Muscle layer of colon (tissue), 2 donors: ENCODE results near the gene IGFN1.

ENCODE experiments used
- H3K27ac ChIP-seq: one replicate; pipeline ENCODE4 v1.7.0; 2013; ENCODE audit warnings: low read depth, mild to moderate bottlenecking, low read length, moderate library complexity
- H3K27me3 ChIP-seq, 2 donors: one replicate each; pipeline ENCODE4 v1.7.0; 2013; ENCODE audit warnings: low read length in 2 of 2, mild to moderate bottlenecking in 2 of 2; ENCODE audit not compliant: insufficient read depth in 2 of 2, control insufficient read depth in 1 of 2
- H3K36me3 ChIP-seq: one replicate; pipeline ENCODE4 v1.7.0; 2013; ENCODE audit warnings: mild to moderate bottlenecking, low read length; ENCODE audit not compliant: insufficient read depth
- H3K4me1 ChIP-seq: one replicate; pipeline ENCODE4 v1.7.0; 2013; ENCODE audit warnings: mild to moderate bottlenecking, low read length; ENCODE audit not compliant: insufficient read depth
- H3K4me3 ChIP-seq, 2 donors: one replicate each; pipeline ENCODE4 v1.7.0; 2013; ENCODE audit warnings: low read length in 2 of 2, low read depth in 1 of 2, mild to moderate bottlenecking in 1 of 2, moderate library complexity in 1 of 2
- H3K9ac ChIP-seq: one replicate; pipeline ENCODE4 v1.7.0; 2013; ENCODE audit warnings: low read length
- H3K9me3 ChIP-seq: one replicate; pipeline ENCODE4 v1.7.0; 2013; ENCODE audit warnings: mild to moderate bottlenecking, low read length
- donor health status: abdominal sarcoma.
- donor health status: Adenocarcinoma of cecum.

The IGFN1 gene

DNA sequence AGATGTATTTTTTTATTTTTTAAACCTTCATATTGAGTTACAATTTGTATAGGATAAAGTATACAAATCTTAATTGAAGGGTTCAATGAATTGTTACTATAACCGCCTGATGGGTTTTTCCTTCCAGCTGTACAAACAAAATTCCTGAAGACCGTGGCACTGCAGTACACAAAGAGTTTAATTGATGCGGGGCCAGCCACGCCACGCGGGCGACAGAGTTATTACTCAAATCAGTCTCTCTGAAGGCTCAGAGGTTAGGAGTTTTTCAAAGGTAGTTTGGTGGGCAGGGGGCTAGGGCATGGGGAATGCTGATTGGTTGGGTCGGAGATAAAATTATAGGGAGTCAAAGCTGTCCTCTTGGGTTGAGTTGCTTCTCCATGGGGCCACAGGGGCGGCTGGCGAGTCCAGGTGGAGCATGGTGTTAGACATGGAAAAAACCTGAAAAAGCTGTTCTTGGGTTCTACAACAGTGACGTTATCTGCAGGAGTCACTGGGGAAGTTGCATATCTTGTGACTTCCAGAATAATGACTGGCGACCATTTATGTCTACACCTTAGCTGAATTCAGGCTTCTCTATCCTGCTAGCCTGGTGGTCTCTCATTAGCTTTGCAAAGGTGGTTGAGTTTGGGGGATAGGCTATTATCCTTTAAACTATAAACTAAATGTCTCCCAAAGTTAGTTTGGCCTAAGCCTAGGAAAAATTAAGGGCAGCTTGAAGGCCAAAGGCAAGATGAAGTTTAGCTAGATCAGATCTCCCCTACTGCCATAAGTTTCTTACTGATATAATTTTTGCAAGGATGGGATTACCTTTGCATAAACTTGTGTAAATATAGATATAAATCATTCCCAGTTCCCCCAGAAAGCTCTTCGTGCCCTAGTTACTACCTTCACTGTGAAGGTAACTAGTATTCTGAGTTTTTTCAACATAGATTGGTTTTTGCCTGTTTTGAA, 23.3 kb upstream of the IGFN1 start:
- Histone ChIP-seq H3K4me1 (peaks cover 11% of the 10 kb centered on the region), H3K36me3 (no peaks in the 10 kb centered on the region), H3K4me3 (no peak overlapping the region), H3K9me3 (no peaks in the 10 kb centered on the region), H3K27me3 (no peaks in the 10 kb centered on the region), H3K27ac (no peak overlapping the region), H3K9ac (no peak overlapping the region)

DNA sequence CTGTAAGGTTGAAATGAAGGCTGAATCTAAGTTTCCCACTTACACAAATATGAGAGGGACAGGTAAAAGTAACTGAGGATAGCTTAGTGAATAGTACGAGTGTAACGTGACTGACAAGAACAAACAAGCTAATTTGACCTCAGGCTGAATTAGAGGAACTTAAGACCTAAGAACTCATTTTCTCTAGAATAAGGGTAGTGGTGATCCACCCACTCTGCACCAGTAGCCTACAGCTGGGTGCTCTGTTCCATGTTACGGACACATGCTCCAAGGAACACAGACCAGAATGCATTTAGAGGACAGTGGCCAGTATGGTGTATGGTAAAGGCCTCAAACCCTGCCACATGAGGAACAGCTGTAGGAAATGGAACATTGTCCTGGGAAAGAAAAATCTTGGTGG, 21.4 kb upstream of the IGFN1 start:
- Histone ChIP-seq H3K9ac (no peak overlapping the region), H3K27ac (no peak overlapping the region)

DNA sequence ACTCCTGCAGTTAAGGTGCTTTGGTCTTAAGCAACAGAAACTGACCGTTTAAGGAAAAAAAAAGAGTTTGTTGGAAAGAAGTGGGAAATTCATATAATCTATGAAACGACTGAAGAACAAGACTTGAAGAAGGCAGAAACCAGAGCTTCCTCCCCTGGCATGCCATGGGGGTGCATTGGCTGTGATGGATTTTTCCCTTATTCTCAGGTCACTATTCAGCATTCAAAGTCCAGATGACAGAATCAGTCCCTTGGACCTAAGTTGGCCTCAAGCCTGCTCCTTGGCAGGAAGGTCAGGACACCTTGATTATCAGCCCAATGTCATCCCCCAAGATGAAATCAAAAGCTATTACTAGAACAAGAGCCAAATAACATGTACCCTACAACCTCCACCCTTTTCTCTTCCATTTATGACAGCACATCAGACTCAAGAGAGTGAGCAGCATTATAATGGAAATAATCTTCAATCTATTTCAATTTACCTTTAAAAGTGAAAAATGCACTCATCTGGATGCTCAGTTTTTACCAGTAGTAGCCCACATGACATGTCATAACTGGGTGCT, 20.6 kb upstream of the IGFN1 start:
- Histone ChIP-seq H3K9me3 (no peaks in the 10 kb centered on the region), H3K4me3 (peak overlapping the region; percentile 43 to 74), H3K9ac (no peak overlapping the region), H3K4me1 (peaks cover 6% of the 10 kb centered on the region), H3K27ac (peak overlapping the region; percentile 57), H3K27me3 (no peaks in the 10 kb centered on the region), H3K36me3 (no peaks in the 10 kb centered on the region)

More for the DNA sequence above, 21.4 kb upstream of the IGFN1 start:
- H3K36me3 ChIP-seq = no peaks in the 10 kb centered on the region
- no peaks in the 10 kb centered on the region for H3K27me3 ChIP-seq
- H3K9me3 ChIP-seq = no peaks in the 10 kb centered on the region
- H3K4me3 ChIP-seq = no peak overlapping the region
- peaks cover 6% of the 10 kb centered on the region for H3K4me1 ChIP-seq

DNA sequence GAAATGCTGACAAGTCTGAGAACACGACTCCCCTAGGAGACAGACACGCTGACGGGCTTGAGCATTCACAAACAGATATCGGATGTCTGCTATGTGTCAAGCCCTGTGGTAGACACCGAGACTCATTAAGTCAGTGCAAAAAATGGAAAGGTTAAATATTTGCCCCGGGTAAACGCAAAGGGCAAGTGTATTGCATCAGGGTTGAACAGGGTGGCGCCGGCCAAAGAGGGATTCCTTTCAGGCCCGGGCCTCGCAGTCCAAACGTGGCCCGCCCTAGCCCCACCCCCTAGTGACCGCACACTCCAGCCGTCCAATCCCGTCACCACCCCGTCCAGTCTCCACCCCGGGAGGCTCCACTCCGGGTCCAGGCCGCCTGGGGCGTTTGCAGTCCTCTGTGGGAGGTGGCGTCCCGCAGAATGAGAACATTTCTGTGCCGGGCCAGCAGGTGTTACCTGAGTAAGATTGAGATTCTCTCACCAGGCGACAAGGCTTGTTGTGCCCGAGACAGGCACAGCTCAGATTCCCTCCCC, 20.0 kb upstream of the IGFN1 start:
- Histone ChIP-seq H3K27ac (peak overlapping the region; percentile 57), H3K9me3 (no peaks in the 10 kb centered on the region), H3K36me3 (no peaks in the 10 kb centered on the region), H3K4me3 (peak overlapping the region; percentile 43 to 74), H3K27me3 (no peaks in the 10 kb centered on the region), H3K9ac (peak overlapping the region; percentile 72), H3K4me1 (peaks cover 6% of the 10 kb centered on the region)

DNA sequence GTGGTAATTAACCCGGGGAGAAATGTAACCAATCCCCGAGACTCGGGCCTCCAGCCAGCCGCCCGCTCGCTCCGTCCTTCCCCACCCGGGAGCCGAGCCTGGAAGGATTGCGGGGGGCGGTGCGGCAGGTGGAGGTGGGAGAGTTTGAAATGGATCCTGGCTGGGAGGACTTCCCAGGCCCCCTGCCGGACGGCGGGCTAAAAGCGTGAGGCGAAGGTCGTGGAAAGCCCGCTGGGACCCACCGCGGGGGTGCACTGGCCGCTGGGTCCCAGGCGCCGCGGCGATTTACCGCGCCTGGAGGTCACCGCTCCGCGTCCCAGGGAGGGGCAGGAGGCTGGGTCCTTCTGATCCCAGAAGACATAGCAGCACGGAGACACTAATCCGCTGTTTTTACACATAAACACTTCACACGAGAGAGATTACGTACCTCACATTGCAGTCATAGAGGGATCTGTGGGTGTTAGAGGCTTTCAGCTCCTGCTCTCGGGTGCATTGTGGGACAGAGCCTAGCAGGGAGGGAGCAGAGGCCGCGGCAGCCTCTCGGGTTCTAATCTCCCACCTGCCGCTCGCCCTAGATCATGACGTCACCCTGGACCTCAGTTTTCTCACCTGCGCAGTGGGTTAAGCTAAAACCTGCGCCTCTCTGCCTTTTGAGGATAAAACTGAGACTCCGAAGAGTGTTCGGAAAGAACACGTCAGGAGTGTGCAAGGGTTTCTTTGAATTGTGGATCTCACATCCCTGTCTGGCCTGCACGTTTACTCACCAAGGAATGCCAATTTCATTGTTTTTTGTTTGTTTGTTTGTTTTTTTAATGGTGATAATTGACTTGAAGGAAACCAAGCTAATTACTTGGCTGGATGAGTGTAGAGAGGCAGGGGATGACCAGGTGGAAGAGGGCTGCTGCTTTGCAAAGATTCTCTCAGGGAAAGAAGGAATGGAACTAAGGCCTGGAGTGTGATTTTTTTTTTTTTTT, 19.3 kb upstream of the IGFN1 start:
- H3K4me1 ChIP-seq = peaks cover 6% of the 10 kb centered on the region
- peak overlapping the region; percentile 72 for H3K9ac ChIP-seq
- H3K9me3 ChIP-seq = no peaks in the 10 kb centered on the region
- peak overlapping the region; percentile 43 to 74 for H3K4me3 ChIP-seq
- peak overlapping the region; percentile 57 for H3K27ac ChIP-seq
- no peaks in the 10 kb centered on the region for H3K36me3 ChIP-seq
- H3K27me3 ChIP-seq = no peaks in the 10 kb centered on the region

DNA sequence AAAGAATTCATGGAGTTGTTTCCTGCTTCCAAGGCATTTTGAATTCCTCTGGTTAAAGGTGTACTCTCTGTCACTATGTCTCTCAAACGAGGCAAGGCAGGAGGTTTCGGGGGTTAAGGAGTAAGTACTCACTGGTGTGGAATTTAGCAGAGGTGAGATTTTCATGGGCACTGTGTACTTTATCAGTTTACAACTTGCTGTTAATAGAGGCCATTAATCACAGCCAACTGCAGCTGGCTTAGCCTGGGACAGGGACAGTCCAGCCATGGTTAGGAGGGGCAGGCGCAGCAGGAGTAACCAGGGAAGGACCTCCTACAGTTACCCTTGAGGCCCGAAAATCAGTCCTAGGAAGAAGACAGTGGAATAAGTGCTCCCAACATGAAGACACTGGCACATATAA, 18.3 kb upstream of the IGFN1 start:
- H3K27ac ChIP-seq = no peak overlapping the region

DNA sequence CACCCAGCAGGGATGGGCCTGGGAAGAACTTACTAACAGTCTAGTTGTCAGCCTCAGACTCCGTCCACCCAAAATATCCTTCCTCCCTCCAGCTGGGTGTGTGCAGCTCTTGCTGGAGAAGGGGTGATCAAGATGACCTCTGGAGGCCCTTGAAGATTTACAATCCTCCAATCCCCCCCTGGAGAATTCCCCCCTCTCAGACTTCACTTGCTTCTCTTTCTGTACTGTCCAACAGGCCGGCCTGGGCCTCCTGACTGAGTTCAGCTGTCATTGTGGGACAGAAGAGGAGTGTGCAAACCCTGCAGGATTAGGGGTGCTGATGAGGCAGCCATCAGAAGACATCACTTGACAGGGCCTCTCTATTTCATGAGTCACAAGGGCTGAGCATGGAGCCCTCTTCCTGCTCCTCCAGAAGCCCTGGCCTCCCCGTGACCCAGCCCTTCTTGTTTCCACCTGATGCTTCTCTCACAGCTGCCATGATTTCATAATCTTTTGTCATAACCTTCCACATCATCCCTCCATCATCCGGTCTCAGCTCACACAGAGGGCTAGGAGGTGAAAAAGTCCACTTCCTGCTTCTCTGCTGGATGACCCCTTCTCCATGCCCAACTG, 17.5 kb upstream of the IGFN1 start:
- Histone ChIP-seq H3K27ac (no peak overlapping the region), H3K9ac (no peak overlapping the region), H3K4me1 (peaks cover 6% of the 10 kb centered on the region), H3K36me3 (no peaks in the 10 kb centered on the region), H3K27me3 (no peaks in the 10 kb centered on the region), H3K4me3 (no peak overlapping the region), H3K9me3 (no peaks in the 10 kb centered on the region)

More for the DNA sequence above, 18.3 kb upstream of the IGFN1 start:
- no peak overlapping the region for H3K9ac ChIP-seq
- no peaks in the 10 kb centered on the region for H3K27me3 ChIP-seq
- no peaks in the 10 kb centered on the region for H3K9me3 ChIP-seq
- H3K4me3 ChIP-seq = no peak overlapping the region
- H3K36me3 ChIP-seq = no peaks in the 10 kb centered on the region
- H3K4me1 ChIP-seq = peaks cover 6% of the 10 kb centered on the region

DNA sequence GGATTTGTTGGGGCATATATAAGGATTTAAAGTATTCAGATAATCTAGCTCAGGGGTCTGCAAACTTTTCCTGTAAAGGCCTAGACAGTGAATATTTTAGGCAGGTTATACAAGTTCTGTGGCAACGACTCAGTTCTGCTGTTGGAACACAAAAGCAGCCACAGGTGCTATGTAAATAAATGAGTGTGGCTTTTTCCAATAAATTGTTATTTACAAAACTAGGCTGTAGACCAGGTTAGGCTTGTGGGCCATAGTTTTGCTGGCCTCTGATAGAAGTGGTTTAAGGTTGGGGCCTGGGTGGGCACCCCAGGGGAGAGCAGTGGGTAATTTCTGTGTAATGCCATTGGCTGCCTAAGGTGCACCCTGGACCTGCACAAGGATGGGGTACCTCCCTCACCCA, 16.9 kb upstream of the IGFN1 start:
- Histone ChIP-seq H3K27me3 (no peaks in the 10 kb centered on the region), H3K9ac (no peak overlapping the region), H3K4me3 (no peak overlapping the region), H3K36me3 (no peaks in the 10 kb centered on the region), H3K27ac (no peak overlapping the region), H3K9me3 (no peaks in the 10 kb centered on the region), H3K4me1 (peaks cover 6% of the 10 kb centered on the region)

DNA sequence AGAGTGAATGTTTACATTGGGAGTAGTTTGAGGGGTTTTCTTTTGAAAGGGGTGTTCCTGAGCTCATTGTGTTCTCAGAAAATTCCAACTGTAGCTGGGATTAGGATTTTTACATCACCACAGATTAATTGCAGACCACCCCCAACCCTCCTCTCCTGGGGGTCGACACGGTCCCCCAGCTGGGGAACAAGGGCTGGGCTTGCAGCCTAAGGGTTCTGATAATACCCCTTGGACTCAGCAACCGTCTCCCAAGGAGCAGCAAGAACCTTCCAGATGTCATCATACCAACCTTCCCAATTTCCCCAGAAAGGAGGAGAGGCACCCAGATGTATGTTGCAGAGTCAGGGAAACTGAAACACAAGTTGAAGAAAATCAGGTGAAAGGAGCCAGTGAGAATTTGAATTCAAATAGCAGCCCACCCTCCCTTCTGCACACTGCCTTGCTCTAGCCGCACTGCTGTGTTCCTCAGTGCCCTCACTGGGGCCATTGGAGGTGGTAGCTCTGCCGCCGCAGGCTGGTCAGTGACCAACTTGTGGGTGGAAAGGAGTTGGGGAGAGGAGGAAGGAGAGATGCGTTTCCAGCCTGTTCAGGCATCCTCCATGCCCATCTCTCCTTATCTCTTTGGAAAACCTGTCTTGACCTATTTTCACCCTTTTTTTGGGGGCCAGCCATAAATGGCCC, 14.7 kb upstream of the IGFN1 start:
- Histone ChIP-seq H3K36me3 (no peaks in the 10 kb centered on the region), H3K27ac (no peak overlapping the region), H3K4me1 (no peaks in the 10 kb centered on the region), H3K27me3 (no peaks in the 10 kb centered on the region), H3K4me3 (no peak overlapping the region), H3K9ac (no peak overlapping the region), H3K9me3 (no peaks in the 10 kb centered on the region)

DNA sequence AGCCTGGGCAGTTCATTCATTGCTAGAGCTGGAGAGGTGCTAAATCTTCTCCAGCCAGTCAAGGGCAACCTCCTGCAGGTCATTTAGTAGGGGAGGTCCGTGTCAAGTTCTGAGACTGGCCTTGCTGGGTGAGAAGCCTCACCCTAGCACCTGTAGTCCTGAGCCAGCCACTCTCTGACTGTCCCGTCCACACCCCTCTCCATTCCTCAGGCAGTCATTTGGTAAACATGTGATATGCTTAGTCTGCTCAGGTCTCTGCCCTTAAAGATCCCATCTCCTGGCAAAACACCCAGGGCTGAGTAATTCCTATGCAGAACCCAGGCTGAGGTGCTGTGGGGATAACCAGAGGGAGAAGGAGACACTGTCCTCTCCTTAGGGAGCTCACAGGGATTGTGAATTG, 13.7 kb upstream of the IGFN1 start:
- H3K27me3 ChIP-seq = no peaks in the 10 kb centered on the region
- H3K4me1 ChIP-seq = no peaks in the 10 kb centered on the region
- no peaks in the 10 kb centered on the region for H3K9me3 ChIP-seq
- no peak overlapping the region for H3K9ac ChIP-seq
- no peak overlapping the region for H3K27ac ChIP-seq
- H3K36me3 ChIP-seq = no peaks in the 10 kb centered on the region
- no peak overlapping the region for H3K4me3 ChIP-seq
